HG03025 (cell line): ENCODE data around the gene CACNA1I.

Experiments used
- ATAC-seq: cut with Tn5 transposase; IDR thresholded peaks from one replicate; pipeline ENCODE4 v1.9.1; 2021; ENCODE audit warnings: mild to moderate bottlenecking, moderate library complexity; ENCODE audit not compliant: unreplicated experiment, low FRiP score

Gene CACNA1I

DNA sequence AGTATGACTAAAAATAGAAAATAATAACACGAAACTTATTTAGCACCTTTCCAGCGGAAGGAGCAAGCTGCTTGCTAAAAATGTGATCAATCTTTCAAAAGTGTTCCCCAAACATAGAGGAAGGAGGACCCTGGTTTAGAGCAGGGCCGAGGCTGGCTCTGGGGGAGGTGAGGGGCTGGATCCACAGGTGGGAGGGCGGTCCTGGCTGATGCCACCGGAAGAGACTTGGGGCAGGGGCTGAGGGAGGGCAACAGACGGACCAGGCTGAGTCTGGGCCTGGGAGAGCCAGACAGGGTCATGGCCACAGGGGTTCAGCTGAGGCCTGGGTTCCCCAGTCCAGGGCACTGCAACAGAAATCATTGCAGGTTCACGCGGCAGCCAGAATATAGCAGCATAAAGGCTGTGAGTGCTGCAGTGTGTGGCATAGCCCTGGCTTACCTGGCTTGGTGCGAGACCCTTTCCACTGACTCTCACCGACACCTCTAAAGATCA lies 143.3 kb downstream of the CACNA1I start:
- no peak for ATAC-seq

- ATAC-seq = no peak
Measured at GRCh38 chr22:39714321-39714720, 143.8 kb downstream of the CACNA1I start.

DNA sequence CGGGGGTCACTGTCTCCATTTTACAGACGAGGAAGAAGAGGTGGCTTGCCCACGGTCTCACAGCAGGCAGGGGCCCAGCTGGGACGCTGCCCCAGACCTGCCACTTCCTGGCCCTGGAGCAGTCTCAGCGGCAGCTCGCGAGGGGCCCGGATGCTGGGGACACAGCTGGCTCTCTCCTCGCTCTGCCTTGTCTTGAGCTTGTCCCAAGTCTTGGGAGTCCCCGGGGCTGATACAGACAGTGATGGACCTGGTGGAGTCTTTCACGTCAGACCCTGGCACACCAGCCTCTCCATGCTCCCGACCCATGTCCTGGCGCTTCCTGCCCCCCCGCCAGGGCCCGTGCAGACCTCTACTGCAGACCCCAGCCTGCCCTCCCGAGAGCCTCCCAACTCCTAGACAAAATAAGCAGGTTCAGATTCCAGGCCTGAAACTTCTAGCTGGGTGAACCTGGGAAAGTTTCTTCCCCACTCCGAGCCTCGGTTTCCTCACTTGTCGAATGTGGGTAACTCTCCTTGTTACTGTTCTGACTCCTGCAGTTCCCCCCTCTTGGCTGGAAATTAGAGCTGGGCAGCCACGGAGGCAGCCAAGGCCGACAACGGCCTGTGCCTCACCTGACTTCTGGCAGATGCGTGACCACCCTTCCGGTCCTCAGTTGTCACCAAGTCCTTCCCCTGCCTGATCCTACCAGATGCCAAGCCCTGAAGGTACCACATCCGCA lies 145.4 kb downstream of the CACNA1I start:
- no peak for ATAC-seq

DNA sequence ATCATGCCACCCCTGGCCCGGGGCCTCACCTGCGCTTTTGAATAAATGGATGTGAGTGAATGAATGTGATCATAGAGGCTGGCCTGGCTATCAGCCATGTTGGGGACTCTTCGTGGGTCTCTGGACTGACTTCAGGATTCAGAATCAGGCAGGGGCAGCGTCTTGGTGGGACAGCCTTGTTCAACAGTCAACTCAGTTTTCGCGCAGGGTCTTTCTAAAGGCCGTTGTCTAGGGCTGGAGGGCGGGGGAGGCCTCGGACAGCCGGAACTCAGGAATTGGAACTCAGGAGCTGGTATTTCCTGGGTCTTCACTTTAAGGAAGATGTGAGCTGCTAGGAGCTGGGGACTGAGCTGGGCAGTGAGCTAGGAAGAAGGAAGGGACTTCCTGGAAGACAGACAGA lies 146.0 kb downstream of the CACNA1I start:
- no peak for ATAC-seq

DNA sequence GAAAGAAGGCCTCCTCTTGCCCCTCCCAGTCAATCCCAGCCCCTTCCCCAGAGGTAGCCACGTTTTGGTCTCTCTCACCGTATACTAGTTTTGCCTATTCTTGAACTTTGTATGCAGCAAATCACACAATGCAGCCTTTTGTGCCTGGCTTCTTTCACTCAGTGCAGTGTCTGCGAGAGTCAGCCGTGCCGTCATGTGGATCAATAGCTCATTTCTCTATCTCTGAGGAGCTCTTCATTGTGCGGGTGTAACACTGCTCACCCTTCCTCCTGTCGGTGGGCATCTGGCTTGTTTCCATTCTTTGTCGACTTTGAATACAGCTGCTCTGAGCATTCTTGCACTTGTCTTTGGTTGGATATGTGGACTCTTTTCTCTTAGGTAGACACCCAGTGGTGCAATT lies 146.5 kb downstream of the CACNA1I start:
- ATAC-seq = no peak

GRCh38 chr22:39718206-39718605 lies 147.7 kb downstream of the CACNA1I start:
- no peak for ATAC-seq

GRCh38 chr22:39718921-39719475 lies 148.4 kb downstream of the CACNA1I start:
- no peak for ATAC-seq

DNA sequence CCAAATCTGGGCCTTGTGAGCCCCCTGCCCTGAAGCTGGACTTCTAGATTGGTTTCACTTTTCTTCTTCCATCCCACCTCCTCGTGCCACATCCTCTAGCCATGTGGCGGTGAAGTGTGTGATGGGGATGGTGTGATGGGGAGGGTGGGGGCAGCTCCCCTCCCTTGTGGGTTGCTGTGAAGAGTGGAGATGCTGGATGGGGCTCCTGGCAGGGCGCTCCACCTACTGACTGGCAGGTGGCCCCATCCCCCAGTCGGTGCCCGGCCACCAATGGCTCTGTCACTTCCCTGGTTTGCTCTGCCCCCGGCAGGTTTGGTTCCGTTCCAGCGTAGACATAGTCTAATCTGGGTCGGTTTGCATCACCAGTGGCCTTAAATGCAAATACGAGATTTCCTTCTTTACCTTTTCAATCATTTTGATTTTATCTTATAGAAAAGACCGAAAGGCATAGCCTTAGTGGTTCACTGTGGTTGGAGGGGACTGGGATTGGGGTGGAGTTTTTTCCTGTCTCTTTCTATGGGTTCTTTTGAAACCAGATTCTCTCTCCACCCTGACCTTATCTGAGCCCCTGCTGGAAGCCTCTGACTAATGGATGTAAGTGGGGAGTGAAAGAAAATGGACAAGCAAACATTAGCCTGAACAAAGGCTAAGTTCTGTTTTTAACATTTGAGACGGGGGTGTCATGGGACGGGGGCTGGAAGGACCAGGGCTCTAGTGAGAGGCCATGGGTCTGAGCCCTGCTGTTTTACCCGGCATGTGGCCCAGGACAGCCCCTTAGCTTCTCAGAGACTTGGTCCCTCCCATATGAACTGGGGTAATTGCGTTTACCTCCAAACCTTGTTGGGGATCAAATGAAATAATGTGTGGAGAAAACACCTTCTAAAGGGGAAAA lies 149.3 kb downstream of the CACNA1I start:
- no peak for ATAC-seq

DNA sequence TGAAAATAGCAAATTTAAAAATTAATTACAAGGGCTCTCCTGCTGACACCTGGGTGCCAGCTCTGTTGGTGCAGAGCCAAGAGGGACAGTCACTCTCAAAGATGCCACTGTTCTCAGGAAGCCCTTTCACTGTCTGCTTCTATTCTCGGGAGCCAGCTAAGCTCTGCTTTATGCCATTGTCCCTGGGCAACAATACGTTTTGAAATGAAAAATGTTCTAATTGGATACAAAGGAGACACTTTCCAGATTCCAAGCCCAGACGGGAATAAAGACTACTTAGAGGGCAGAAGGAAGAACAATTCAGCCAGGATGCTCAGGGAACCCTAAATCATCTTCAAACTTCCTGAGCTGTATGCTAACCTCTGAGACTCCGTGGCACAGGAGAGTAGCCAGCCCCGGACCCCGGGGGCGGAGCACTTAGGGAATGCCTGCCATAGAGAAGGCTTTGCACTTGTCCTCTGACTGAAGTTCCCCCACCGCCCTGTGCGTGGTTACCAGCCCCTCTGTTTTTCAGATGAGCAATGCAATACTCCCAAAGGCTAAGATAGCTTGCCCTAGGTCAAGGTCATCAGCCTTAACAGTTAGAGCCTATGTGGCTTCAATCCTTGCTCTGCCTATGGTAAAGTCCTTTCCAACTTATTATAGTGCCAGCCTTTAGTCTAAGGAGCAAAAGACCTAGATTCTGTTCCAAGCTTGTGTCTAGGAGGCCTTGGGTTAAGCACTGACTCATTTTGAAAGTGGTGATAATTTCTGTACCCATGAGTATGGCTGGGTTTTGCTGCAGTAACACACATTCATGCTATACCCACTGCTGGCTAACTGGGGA lies 150.9 kb downstream of the CACNA1I start:
- ATAC-seq = no peak

- ATAC-seq = no peak
Measured at GRCh38 chr22:39722032-39722325, 151.4 kb downstream of the CACNA1I start.

GRCh38 chr22:39722501-39722900 lies 151.9 kb downstream of the CACNA1I start:
- no peak for ATAC-seq

DNA sequence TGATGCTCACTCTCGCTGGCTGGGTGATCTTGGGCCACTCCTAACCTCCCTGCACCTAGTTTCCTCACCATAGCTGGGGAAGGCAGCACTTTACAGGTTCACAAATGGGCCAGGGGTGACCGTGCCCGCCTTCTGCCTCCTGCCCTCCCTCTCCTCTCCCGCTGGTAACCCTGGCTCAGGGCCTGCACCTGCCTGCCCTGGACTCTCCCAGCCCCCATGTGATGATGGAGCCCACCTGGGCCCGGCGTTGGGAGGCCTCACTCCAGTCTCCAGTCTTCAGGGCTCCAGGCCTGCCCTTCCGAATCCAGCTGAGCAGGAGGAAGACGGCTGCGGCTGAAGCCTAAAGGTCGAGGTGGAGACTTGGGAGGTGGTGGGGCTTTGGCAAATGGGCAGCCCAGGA lies 152.9 kb downstream of the CACNA1I start:
- no peak for ATAC-seq

- ATAC-seq = no peak
Measured at GRCh38 chr22:39723899-39724351, 153.4 kb downstream of the CACNA1I start.

DNA sequence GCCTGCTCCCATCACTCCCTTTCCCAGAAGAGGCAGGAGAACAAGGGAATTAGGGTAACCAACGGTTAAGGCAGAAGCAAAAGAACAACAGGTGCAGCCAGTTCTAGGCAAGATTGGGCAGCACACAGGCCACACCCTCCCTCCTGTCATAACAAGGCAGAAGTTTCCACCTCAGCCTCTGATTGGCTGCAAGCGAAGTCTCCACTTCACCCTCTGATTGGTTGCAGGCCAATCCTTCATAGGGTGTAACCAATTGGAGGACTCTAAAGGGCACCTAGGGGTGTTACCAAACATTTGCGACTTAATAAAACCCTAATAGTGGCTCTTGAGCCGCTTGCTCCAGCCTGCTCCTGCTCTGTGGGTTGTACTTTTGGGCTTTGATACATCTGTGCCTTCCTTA lies 153.8 kb downstream of the CACNA1I start:
- ATAC-seq = no peak

GRCh38 chr22:39724857-39725256 lies 154.3 kb downstream of the CACNA1I start:
- ATAC-seq = no peak

GRCh38 chr22:39725351-39726035 lies 154.9 kb downstream of the CACNA1I start:
- no peak for ATAC-seq

- ATAC-seq = no peak
Measured at GRCh38 chr22:39727541-39727940, 157.0 kb downstream of the CACNA1I start.

DNA sequence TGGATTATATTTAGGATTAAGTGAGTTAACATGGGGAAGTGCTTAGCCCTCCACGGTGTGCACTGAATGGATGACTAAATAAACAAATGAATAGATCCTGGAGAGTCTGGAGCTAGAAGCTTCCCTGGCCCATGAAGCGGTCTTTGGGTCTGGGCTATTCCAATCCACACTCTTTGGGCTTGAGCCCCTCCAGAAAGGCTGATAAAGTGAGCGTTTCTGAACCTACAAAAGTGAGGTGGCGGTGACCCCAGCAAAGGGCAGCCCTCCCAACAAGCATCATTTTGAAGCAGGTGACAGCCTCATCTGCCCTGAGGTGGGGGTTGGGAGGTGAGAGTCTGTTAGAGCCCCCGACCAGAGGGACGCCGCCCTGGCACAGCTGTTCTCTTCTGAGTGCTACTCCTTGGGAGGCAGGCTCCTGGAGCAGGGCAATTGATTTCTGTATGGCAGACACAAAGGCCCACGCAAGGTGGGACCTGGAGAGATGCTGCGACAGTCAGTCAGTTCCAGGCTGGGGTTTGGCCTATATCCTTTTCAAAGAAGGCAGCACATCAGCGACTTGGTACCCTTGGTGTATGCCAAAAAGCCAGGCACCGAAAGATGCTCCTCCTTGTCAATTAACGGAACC lies 157.8 kb downstream of the CACNA1I start:
- no peak for ATAC-seq

DNA sequence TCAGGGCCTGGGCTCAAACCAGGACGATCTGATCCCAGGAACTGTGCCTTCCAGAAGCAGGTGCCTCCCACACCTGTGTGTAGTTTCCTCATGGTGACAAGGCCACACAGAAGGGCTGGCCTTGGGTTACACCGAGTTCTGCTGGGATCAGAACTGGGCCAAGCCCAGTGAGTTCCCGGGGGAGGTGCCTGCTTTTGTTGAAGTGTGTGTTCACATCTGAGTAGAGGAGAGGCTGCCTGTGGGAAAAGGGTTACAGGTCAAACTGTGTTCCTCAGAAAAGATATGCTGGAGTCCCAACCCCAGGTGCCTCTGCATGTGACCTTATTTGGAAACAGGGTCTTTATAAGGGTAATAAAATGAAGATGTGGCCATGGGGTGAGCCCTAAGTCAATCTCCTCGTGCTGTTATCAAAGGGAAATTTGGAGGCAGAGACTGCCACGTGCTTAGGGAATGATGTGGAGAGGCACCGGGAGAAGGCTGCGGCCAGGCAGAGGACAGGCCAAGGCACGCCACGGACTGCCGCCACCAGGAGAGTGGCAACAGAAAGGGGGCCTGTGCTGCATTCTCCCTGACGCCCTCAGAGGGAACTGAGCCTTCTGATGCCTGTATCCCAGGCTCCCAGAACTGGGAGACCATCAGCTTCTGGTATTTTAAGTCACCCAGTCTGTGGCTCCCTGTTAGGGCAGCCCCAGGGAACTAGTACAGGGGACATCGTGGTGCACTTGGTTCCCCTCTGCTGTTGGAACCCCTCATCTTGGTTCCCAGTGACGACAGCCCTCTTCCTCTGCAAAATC lies 158.8 kb downstream of the CACNA1I start:
- no peak for ATAC-seq
